Measurements from ENCODE around the gene CALCOCO2. TPM values are rescaled to one million over a fixed set of nuclear protein-coding genes. Genes with fewer than 3 reads are reported as not detected.

Gene CALCOCO2
- total RNA-seq, 1 donor from 2014 or later: 45.1 TPM

- H3K36me3 ChIP-seq (ENCODE audit: control insufficient read depth, insufficient read depth, low read length): peaks cover 1% of the 10 kb centered on the region
- no peak for DNase-seq (ENCODE audit: low read depth)
- no peak for TF ChIP-seq CTCF (IDR thresholded peaks at IDR 0.05; ENCODE audit: insufficient read depth, low read length, poor library complexity, severe bottlenecking)
- H3K27me3 ChIP-seq (ENCODE audit: control insufficient read depth, insufficient read depth, low read length): no peaks in the 10 kb centered on the region
- peak overlapping the region; percentile 95 for H3K4me3 ChIP-seq (ENCODE audit: low read depth, low read length)
These were observed 62.3 kb downstream of the CALCOCO2 start for GRCh38 chr17:48892940-48893645.

GRCh38 chr17:48893646-48894508 lies 63.0 kb downstream of the CALCOCO2 start:
- no peak for DNase-seq (ENCODE audit: low read depth)
- H3K27me3 ChIP-seq (ENCODE audit: control insufficient read depth, insufficient read depth, low read length): no peaks in the 10 kb centered on the region
- H3K4me3 ChIP-seq (ENCODE audit: low read depth, low read length): peak overlapping the region; percentile 95
- peaks cover 1% of the 10 kb centered on the region for H3K36me3 ChIP-seq (ENCODE audit: control insufficient read depth, insufficient read depth, low read length)
- no peak for TF ChIP-seq CTCF (IDR thresholded peaks at IDR 0.05; ENCODE audit: insufficient read depth, low read length, poor library complexity, severe bottlenecking)

GRCh38 chr17:48894886-48895285 lies 64.1 kb downstream of the CALCOCO2 start:
- Histone ChIP-seq H3K36me3 (ENCODE audit: control insufficient read depth, insufficient read depth, low read length) (peaks cover 1% of the 10 kb centered on the region), H3K4me3 (ENCODE audit: low read depth, low read length) (no peak overlapping the region), H3K27me3 (ENCODE audit: control insufficient read depth, insufficient read depth, low read length) (no peaks in the 10 kb centered on the region)
- DNase-seq (ENCODE audit: low read depth): no peak
- TF ChIP-seq CTCF (IDR thresholded peaks at IDR 0.05; ENCODE audit: insufficient read depth, low read length, poor library complexity, severe bottlenecking): no peak

- Histone ChIP-seq H3K36me3 (ENCODE audit: control insufficient read depth, insufficient read depth, low read length) (no peaks in the 10 kb centered on the region), H3K4me3 (ENCODE audit: low read depth, low read length) (no peak overlapping the region), H3K27me3 (ENCODE audit: control insufficient read depth, insufficient read depth, low read length) (no peaks in the 10 kb centered on the region)
- TF ChIP-seq CTCF (IDR thresholded peaks at IDR 0.05; ENCODE audit: insufficient read depth, low read length, poor library complexity, severe bottlenecking): no peak
- DNase-seq (ENCODE audit: low read depth): no peak
These were observed 70.4 kb downstream of the CALCOCO2 start for GRCh38 chr17:48901241-48901640.

GRCh38 chr17:48903401-48903800 lies 72.6 kb downstream of the CALCOCO2 start:
- no peak overlapping the region for H3K4me3 ChIP-seq (ENCODE audit: low read depth, low read length)
- DNase-seq (ENCODE audit: low read depth): no peak
- no peaks in the 10 kb centered on the region for H3K27me3 ChIP-seq (ENCODE audit: control insufficient read depth, insufficient read depth, low read length)
- TF ChIP-seq CTCF (IDR thresholded peaks at IDR 0.05; ENCODE audit: insufficient read depth, low read length, poor library complexity, severe bottlenecking): no peak
- no peaks in the 10 kb centered on the region for H3K36me3 ChIP-seq (ENCODE audit: control insufficient read depth, insufficient read depth, low read length)
